Caco-2 (cell line): ENCODE data around the gene PPP1R3C. TPM values are rescaled to one million over a fixed set of nuclear protein-coding genes. Genes with fewer than 3 reads are reported as not detected.

Source experiments
- total RNA-seq: library from RNA; stranded (reverse); gene quantifications from 2 replicates; pipeline ENCODE4 v1.2.3, GENCODE V29; 2022

The PPP1R3C gene
- total RNA-seq, 1 experiment from 2014 or later: not detected

Other genes with a start within 250 kb of the PPP1R3C start
- 1.5 and 2.0 TPM in 2 replicates for gene HECTD2, start 222.7 kb downstream of the PPP1R3C start, total RNA-seq
- 46.7 and 48.5 TPM in 2 replicates for gene TNKS2, start 165.4 kb upstream of the PPP1R3C start, total RNA-seq